Activated CD8-positive, alpha-beta T cell treated with anti-CD3 and anti-CD28 coated beads for 36 hours (primary cell): Measurements from ENCODE around the gene TRIOBP. TPM values are rescaled to one million over a fixed set of nuclear protein-coding genes. Genes with fewer than 3 reads are reported as not detected.
"Not testable (repeated sequence)": the region's sequence is repeated elsewhere in the genome, so short reads cannot be mapped to it uniquely, and the experiment has no call there.

Experiments used
- ATAC-seq: fragments of 200-7000 bp; cut with Tn5 transposase; one replicate; pipeline ENCODE4 v1.10.0; 2021; ENCODE audit warnings: mild to moderate bottlenecking, moderate library complexity
- CTCF ChIA-PET: fragments of 350-600 bp; sonication (Branson Sonifier 250); formaldehyde crosslinking; loops from one replicate; lab custom pipeline; 2021; ENCODE audit warnings: antibody characterized with exemption; lab: Charles Lee
- POLR2A ChIA-PET: fragments of 350-600 bp; sonication (Branson Sonifier 250); formaldehyde crosslinking; loops from one replicate; lab custom pipeline; 2021; ENCODE audit warnings: antibody characterized with exemption; lab: Charles Lee
- DNase-seq: peaks from one replicate; pipeline ENCODE4 v3.0.0-alpha.2; 2020
- H3K27ac Mint-ChIP-seq: one replicate; pipeline ENCODE4 v1.8.0; 2021; ENCODE audit warnings: mild to moderate bottlenecking, mixed read lengths
- H3K27me3 Mint-ChIP-seq: one replicate; pipeline ENCODE4 v1.8.0; 2021; ENCODE audit warnings: mixed read lengths
- H3K36me3 Mint-ChIP-seq: one replicate; pipeline ENCODE4 v1.8.0; 2021; ENCODE audit warnings: low read depth, mixed read lengths
- H3K4me1 Mint-ChIP-seq: one replicate; pipeline ENCODE4 v1.8.0; 2021; ENCODE audit warnings: low read depth, mixed read lengths
- H3K4me3 Mint-ChIP-seq: one replicate; pipeline ENCODE4 v1.8.0; 2021; ENCODE audit warnings: mild to moderate bottlenecking, moderate library complexity, mixed read lengths
- H3K9me3 Mint-ChIP-seq: one replicate; pipeline ENCODE4 v1.8.0; 2021; ENCODE audit warnings: mixed read lengths
- intact Hi-C: fragments of 100-400 bp; cut with micrococcal nuclease; formaldehyde crosslinking; loops from one replicate; pipeline ENCODE4 v1.10.0; 2022
- total RNA-seq, 2 experiments: library from RNA; stranded (reverse); gene quantifications; one replicate each; pipeline ENCODE4 v1.2.3, GENCODE V29; 2021
- TF ChIP-seq, protein P1 (sequence below): fragments of 200-600 bp; IDR thresholded peaks from one replicate; pipeline ENCODE4 v1.8.0; 2022; ENCODE audit warnings: antibody characterized with exemption, mild to moderate bottlenecking

TRIOBP gene
- total RNA-seq, 2 experiments from 2014 or later, result 17.8 to 20.7 TPM

DNA sequence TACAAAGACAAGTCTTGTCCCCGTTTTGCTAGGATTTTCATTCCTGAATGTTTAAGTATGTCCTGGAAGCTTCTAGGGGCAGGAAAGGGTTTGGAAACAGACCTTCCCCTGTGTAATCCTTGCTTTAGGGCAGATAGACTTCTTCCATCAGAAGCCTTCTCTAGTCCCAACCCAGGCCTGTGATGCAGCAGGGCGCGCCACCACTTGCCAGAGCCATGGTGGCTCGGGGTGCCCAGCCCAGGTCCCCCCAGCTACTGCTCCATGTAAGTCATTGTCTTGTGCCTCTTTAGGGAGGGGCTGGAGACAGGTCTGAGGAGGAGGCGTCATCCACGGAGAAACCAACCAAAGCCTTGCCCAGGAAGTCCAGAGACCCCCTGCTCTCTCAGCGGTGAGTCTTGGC lies 6.4 kb upstream of the TRIOBP start:
- Mint-ChIP-seq H3K27ac (no peak overlapping the region), H3K9me3 (no peaks in the 10 kb centered on the region), H3K36me3 (peaks cover 50% of the 10 kb centered on the region), H3K4me3 (no peak overlapping the region), H3K4me1 (peaks cover 21% of the 10 kb centered on the region), H3K27me3 (no peaks in the 10 kb centered on the region)
- intact Hi-C loops, result no loop called here
- TF ChIP-seq, protein P1, sequence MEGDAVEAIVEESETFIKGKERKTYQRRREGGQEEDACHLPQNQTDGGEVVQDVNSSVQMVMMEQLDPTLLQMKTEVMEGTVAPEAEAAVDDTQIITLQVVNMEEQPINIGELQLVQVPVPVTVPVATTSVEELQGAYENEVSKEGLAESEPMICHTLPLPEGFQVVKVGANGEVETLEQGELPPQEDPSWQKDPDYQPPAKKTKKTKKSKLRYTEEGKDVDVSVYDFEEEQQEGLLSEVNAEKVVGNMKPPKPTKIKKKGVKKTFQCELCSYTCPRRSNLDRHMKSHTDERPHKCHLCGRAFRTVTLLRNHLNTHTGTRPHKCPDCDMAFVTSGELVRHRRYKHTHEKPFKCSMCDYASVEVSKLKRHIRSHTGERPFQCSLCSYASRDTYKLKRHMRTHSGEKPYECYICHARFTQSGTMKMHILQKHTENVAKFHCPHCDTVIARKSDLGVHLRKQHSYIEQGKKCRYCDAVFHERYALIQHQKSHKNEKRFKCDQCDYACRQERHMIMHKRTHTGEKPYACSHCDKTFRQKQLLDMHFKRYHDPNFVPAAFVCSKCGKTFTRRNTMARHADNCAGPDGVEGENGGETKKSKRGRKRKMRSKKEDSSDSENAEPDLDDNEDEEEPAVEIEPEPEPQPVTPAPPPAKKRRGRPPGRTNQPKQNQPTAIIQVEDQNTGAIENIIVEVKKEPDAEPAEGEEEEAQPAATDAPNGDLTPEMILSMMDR, result no peak
- DNase-seq (no peak), ATAC-seq (no peak)
- POLR2A ChIA-PET, result no interaction called here
- CTCF ChIA-PET, result interaction anchor here (68.1 kb wide), 1 partner anchor 65 kb away, joined by 1770 read pairs; the partner anchor contains the start of genes GGA1 and SH3BP1

- CTCF ChIA-PET, result interaction anchor here (1.4 kb wide), 1 partner anchor 48 kb away, joined by 4 read pairs; no protein-coding TSS in a partner anchor
- Mint-ChIP-seq H3K36me3 (peaks cover 54% of the 10 kb centered on the region), H3K9me3 (no peaks in the 10 kb centered on the region), H3K27me3 (no peaks in the 10 kb centered on the region), H3K27ac (no peak overlapping the region), H3K4me1 (peaks cover 24% of the 10 kb centered on the region), H3K4me3 (no peak overlapping the region)
- POLR2A ChIA-PET, result interaction anchor here (0.6 kb wide), 1 partner anchor 1633 kb away, joined by 3 read pairs; no protein-coding TSS in a partner anchor
- DNase-seq (no peak), ATAC-seq (no peak)
- TF ChIP-seq, protein P1, result no peak
- intact Hi-C loops, result no loop called here
Observed at GRCh38 chr22:37690901-37691504, 5.8 kb upstream of the TRIOBP start.

GRCh38 chr22:37692627-37693285 lies 4.1 kb upstream of the TRIOBP start:
- CTCF ChIA-PET, result interaction anchor here (1.9 kb wide), 1 partner anchor 50 kb away, joined by 7 read pairs; no protein-coding TSS in a partner anchor
- no peaks in the 10 kb centered on the region for H3K9me3 Mint-ChIP-seq
- H3K4me1 Mint-ChIP-seq, result peaks cover 23% of the 10 kb centered on the region
- POLR2A ChIA-PET, result interaction anchor here (1.4 kb wide), 1 partner anchor 14 kb away, joined by 4 read pairs; no protein-coding TSS in a partner anchor
- H3K27me3 Mint-ChIP-seq, result no peaks in the 10 kb centered on the region
- intact Hi-C loops, result no loop called here
- DNase-seq (no peak), ATAC-seq (no peak)
- no peak overlapping the region for H3K4me3 Mint-ChIP-seq
- peaks cover 47% of the 10 kb centered on the region for H3K36me3 Mint-ChIP-seq
- no peak overlapping the region for H3K27ac Mint-ChIP-seq
- TF ChIP-seq, protein P1, result no peak

DNA sequence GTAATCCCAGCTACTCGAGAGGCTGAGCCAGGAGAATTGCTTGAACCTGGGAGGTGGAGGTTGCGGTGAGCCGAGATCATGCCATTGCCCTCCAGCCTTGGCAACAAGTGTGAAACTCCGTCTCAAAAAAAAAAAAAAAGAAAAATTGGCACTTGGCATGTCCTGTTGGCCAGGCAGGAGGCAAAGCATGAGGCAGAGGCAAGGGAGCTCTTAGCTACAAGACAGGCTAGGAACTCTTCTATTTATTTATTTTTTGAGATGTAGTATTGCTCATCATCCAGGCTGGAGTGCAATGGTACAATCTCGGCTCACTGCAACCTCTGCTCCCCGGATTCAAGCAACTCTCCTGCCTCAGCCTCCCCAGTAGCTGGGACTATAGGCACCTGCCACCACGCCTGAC lies 2.7 kb upstream of the TRIOBP start:
- Mint-ChIP-seq H3K36me3 (peaks cover 37% of the 10 kb centered on the region), H3K4me1 (peaks cover 14% of the 10 kb centered on the region)
- H3K9me3 Mint-ChIP-seq, ATAC-seq, H3K27me3 Mint-ChIP-seq, intact Hi-C loops, H3K4me3 Mint-ChIP-seq, H3K27ac Mint-ChIP-seq, DNase-seq: not testable (repeated sequence)
- ChIA-PET CTCF (interaction anchor here (0.8 to 1.9 kb wide), 3 partner anchors 13 to 60 kb away, joined by 3 to 7 read pairs (median 4); no protein-coding TSS in a partner anchor), POLR2A (interaction anchor here (0.5 kb wide), 1 partner anchor 1921 kb away, joined by 3 read pairs; no protein-coding TSS in a partner anchor)

DNA sequence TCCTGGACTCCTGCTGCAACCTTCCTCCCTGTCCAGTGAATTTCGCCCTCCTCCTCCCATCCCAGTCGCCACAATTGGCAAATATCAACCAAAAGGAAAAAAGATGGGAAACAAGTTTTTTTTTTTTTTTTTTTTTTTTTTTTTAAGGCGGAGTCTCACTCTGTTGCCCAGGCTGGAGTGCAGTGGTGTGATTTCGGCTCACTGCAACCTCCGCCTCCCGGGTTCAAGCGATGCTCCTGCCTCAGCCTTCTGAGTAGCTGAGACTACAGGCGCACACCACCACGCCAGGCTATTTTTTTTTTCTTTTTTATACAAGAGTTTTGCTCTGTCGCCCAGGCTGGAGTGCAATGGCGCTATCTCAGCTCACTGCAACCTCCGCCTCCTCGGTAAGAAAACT lies 590 bp upstream of the TRIOBP start:
- peaks cover 14% of the 10 kb centered on the region for H3K4me1 Mint-ChIP-seq
- DNase-seq, intact Hi-C loops, ATAC-seq, H3K9me3 Mint-ChIP-seq, H3K27me3 Mint-ChIP-seq: not testable (repeated sequence)
- peaks cover 22% of the 10 kb centered on the region for H3K36me3 Mint-ChIP-seq
- H3K27ac Mint-ChIP-seq, result peak overlapping the region; percentile 24
- POLR2A ChIA-PET, result interaction anchor here (1.3 to 2.1 kb wide), 5 partner anchors 10 to 88 kb away, joined by 3 to 11 read pairs (median 5); partner anchors contain the start of genes GGA1 and NOL12
- peak overlapping the region; percentile 65 for H3K4me3 Mint-ChIP-seq
- CTCF ChIA-PET, result interaction anchor here (0.9 to 2.7 kb wide), 11 partner anchors 11 to 134 kb away, joined by 3 to 20 read pairs (median 4); partner anchors contain the start of gene NOL12
